Choroid plexus epithelial cell (primary cell): Measurements from ENCODE around the gene SOX5.
"Not testable (repeated sequence)": the region's sequence is repeated elsewhere in the genome, so short reads cannot be mapped to it uniquely, and the experiment has no call there.

Experiments
- DNase-seq: peaks from one replicate; pipeline ENCODE4 v3.0.0-alpha.2; 2010; ENCODE audit warnings: low read depth
- H3K4me3 ChIP-seq: 2 replicates; pipeline ENCODE4 v1.5.1; 2011; ENCODE audit warnings: low read depth, mild to moderate bottlenecking, control low read depth, low read length, moderate library complexity
- CTCF ChIP-seq: conservative IDR thresholded peaks from 2 replicates; pipeline ENCODE4 v1.5.1; 2011; ENCODE audit warnings: low read depth, mild to moderate bottlenecking, control low read depth, inconsistent platforms, low read length, moderate library complexity

Gene SOX5

GRCh38 chr12:23504641-23505399 is 444.6 kb downstream of the SOX5 start:
- DNase-seq: no peak
- no peak overlapping the region for H3K4me3 ChIP-seq
- TF ChIP-seq CTCF: no peak

- TF ChIP-seq CTCF: no peak
- DNase-seq: no peak
- H3K4me3 ChIP-seq: no peak overlapping the region
Measured at GRCh38 chr12:23504043-23504442, 445.4 kb downstream of the SOX5 start.

GRCh38 chr12:23503544-23503943 is 445.9 kb downstream of the SOX5 start:
- no peak for TF ChIP-seq CTCF
- no peak for DNase-seq
- H3K4me3 ChIP-seq: no peak overlapping the region

GRCh38 chr12:23502259-23502658 is 447.2 kb downstream of the SOX5 start:
- no peak overlapping the region for H3K4me3 ChIP-seq
- no peak for TF ChIP-seq CTCF
- no peak for DNase-seq

GRCh38 chr12:23495472-23495871 is 454.0 kb downstream of the SOX5 start:
- no peak for DNase-seq
- TF ChIP-seq CTCF: no peak
- no peak overlapping the region for H3K4me3 ChIP-seq

- TF ChIP-seq CTCF: no peak
- no peak for DNase-seq
- H3K4me3 ChIP-seq: no peak overlapping the region
Measured at GRCh38 chr12:23493672-23494071, 455.8 kb downstream of the SOX5 start.

- not testable (repeated sequence) for DNase-seq, H3K4me3 ChIP-seq
Measured at GRCh38 chr12:23491029-23491428, 458.4 kb downstream of the SOX5 start.
